Measurements from ENCODE around the gene DLGAP4. TPM values are rescaled to one million over a fixed set of nuclear protein-coding genes. Genes with fewer than 3 reads are reported as not detected.

DLGAP4 gene
- polyA plus RNA-seq, 1 of the 3 experiments (the other 2 are of a cell fraction): 31.2 TPM

- Histone ChIP-seq H3K4me3 (ENCODE audit: low read depth in 2 of 2, low read length in 1 of 2) (peak overlapping the region; percentile 76 to 91), H3K4me1 (ENCODE audit: control insufficient read depth in 1 of 2, insufficient read depth in 2 of 2, low read depth in 1 of 2, low read length in 1 of 2) (peaks cover 37 to 47% of the 10 kb centered on the region in 2 experiments), H2AFZ (ENCODE audit: low read depth) (peak overlapping the region; percentile 36; the same call in 1 of the 2 replicates), H3K36me3 (replicated peaks in 1 of 2; ENCODE audit: control insufficient read depth in 1 of 2, insufficient read depth in 2 of 2, low read length in 1 of 2) (no peaks in the 10 kb centered on the region), H3K27me3 (ENCODE audit: insufficient read depth) (no peaks in the 10 kb centered on the region), H3K9me3 (no peaks in the 10 kb centered on the region), H3K79me2 (ENCODE audit: insufficient read depth) (peaks cover 61% of the 10 kb centered on the region), H4K20me1 (ENCODE audit: insufficient read depth) (peaks cover 55% of the 10 kb centered on the region), H3K4me2 (peak overlapping the region; percentile 100), H3K27ac (ENCODE audit: low read depth in 2 of 2, low read length in 1 of 2) (peak overlapping the region; percentile 80 to 90), H3F3A (replicated peaks; ENCODE audit: insufficient read depth) (peaks cover 21% of the 10 kb centered on the region), H3K9ac (peak overlapping the region; percentile 98), H3K9me2 (no peaks in the 10 kb centered on the region)
- POLR2A ChIA-PET: interaction anchor here (1.4 kb wide), 1 partner anchor 20 kb away, joined by 4 read pairs; no protein-coding TSS in a partner anchor
- WGBS (ENCODE audit: low lambda C conversion rate): 0% methylated on average over 6 of the region's 21 CpGs
- DNase-seq: peak; percentile 59
- CTCF ChIA-PET: interaction anchor here (0.6 to 1.7 kb wide), 3 partner anchors 17 to 59 kb away, joined by 3 to 6 read pairs (median 4); no protein-coding TSS in a partner anchor
- TF ChIP-seq CTCF (IDR thresholded peaks at IDR 0.05) (no peak), RFX5 (IDR thresholded peaks at IDR 0.05; ENCODE audit: low read length) (no peak), JUND (IDR thresholded peaks at IDR 0.05) (no peak), SIN3A (IDR thresholded peaks at IDR 0.05; ENCODE audit: borderline replicate concordance, low read depth, low read length) (no peak), MEF2A (IDR thresholded peaks at IDR 0.05; ENCODE audit: borderline replicate concordance, low read depth) (peak; percentile 50; the same call in 1 of the 2 replicates), YY1 (IDR thresholded peaks at IDR 0.05; ENCODE audit: low read depth) (no peak), EP300 (IDR thresholded peaks at IDR 0.05; ENCODE audit: borderline replicate concordance in 1 of 2, low read depth in 1 of 2, low read length in 1 of 2) (no peak; a peak in 1 of 4 replicates), TCF12 (IDR thresholded peaks at IDR 0.05) (peak; percentile 52; the same call in 1 of the 2 replicates), MAX (IDR thresholded peaks at IDR 0.05; ENCODE audit: low read depth) (peak; percentile 71; the same call in 1 of the 2 replicates), RCOR1 (IDR thresholded peaks at IDR 0.05; ENCODE audit: low read length) (no peak), GABPA (IDR thresholded peaks at IDR 0.05; ENCODE audit: low read depth) (peak; percentile 19; the same call in 1 of the 2 replicates), RXRA (IDR thresholded peaks at IDR 0.05; ENCODE audit: borderline replicate concordance, low read depth) (no peak)
These were observed 156.5 kb downstream of the DLGAP4 start for GRCh38 chr20:36462440-36463211.

- peak overlapping the region; percentile 80 to 90 for H3K27ac ChIP-seq (ENCODE audit: low read depth in 2 of 2, low read length in 1 of 2)
- H2AFZ ChIP-seq (ENCODE audit: low read depth): no peak overlapping the region
- H3K4me2 ChIP-seq: peak overlapping the region; percentile 100
- ChIA-PET POLR2A (interaction anchor here (1.4 kb wide), 1 partner anchor 20 kb away, joined by 4 read pairs; no protein-coding TSS in a partner anchor), CTCF (interaction anchor here (1.0 to 1.7 kb wide), 3 partner anchors 16 to 128 kb away, joined by 3 to 5 read pairs (median 4); no protein-coding TSS in a partner anchor)
- H3K9ac ChIP-seq: peak overlapping the region; percentile 98
- no peak for TF ChIP-seq SIN3A (IDR thresholded peaks at IDR 0.05; ENCODE audit: borderline replicate concordance, low read depth, low read length)
- no peak for TF ChIP-seq RAD21 (IDR thresholded peaks at IDR 0.05; ENCODE audit: low read length)
- peak; percentile 58; the same call in 1 of the 2 replicates for TF ChIP-seq MXI1 (IDR thresholded peaks at IDR 0.05; ENCODE audit: low read depth, low read length)
- H3K9me3 ChIP-seq: no peaks in the 10 kb centered on the region
- H3K36me3 ChIP-seq (replicated peaks in 1 of 2; ENCODE audit: control insufficient read depth in 1 of 2, insufficient read depth in 2 of 2, low read length in 1 of 2): no peaks in the 10 kb centered on the region
- H3K4me1 ChIP-seq (ENCODE audit: control insufficient read depth in 1 of 2, insufficient read depth in 2 of 2, low read depth in 1 of 2, low read length in 1 of 2): peaks cover 45 to 55% of the 10 kb centered on the region in 2 experiments
- DNase-seq: no peak
- H3F3A ChIP-seq (replicated peaks; ENCODE audit: insufficient read depth): peaks cover 21% of the 10 kb centered on the region
- H3K79me2 ChIP-seq (ENCODE audit: insufficient read depth): peaks cover 69% of the 10 kb centered on the region
- H3K27me3 ChIP-seq (ENCODE audit: insufficient read depth): no peaks in the 10 kb centered on the region
- H3K9me2 ChIP-seq: no peaks in the 10 kb centered on the region
- 79% methylated on average over 8 of the region's 10 CpGs for WGBS (ENCODE audit: low lambda C conversion rate)
- H3K4me3 ChIP-seq (ENCODE audit: low read depth in 2 of 2, low read length in 1 of 2): peak overlapping the region; percentile 76 to 91
- peaks cover 63% of the 10 kb centered on the region for H4K20me1 ChIP-seq (ENCODE audit: insufficient read depth)
These were observed 157.3 kb downstream of the DLGAP4 start for GRCh38 chr20:36463212-36464061.

Data from SK-N-SH (cell line).